ENCODE results near the gene PPIL3.

Gene PPIL3

GRCh38 chr2:200863782-200864175 is 25.1 kb downstream of the PPIL3 start:
- Histone ChIP-seq H3K9me2 (replicated peaks; ENCODE audit: insufficient read depth, low read length) (no peaks in the 10 kb centered on the region), H3K36me3 (ENCODE audit: low read length) (peaks cover 35% of the 10 kb centered on the region), H3K4me2 (ENCODE audit: low read depth, low read length, poor library complexity, severe bottlenecking) (peak overlapping the region; percentile 89), H3K9me3 (ENCODE audit: insufficient read depth, low read length) (no peaks in the 10 kb centered on the region), H3F3A (ENCODE audit: insufficient read depth) (peaks cover 19% of the 10 kb centered on the region), H3K27me3 (ENCODE audit: low read length) (no peaks in the 10 kb centered on the region), H4K20me1 (ENCODE audit: low read depth, low read length) (peaks cover 31% of the 10 kb centered on the region), H3K27ac (ENCODE audit: low read depth, low read length) (peak overlapping the region; percentile 86), H3K9ac (ENCODE audit: low read length) (peak overlapping the region; percentile 97), H3K4me3 (ENCODE audit: insufficient read depth, low read length, poor library complexity, severe bottlenecking) (peak overlapping the region; percentile 89), H3K79me2 (ENCODE audit: insufficient read depth, low read length) (peaks cover 56% of the 10 kb centered on the region), H2AFZ (ENCODE audit: low read depth, low read length, severe bottlenecking) (peak overlapping the region; percentile 57)
- TF ChIP-seq EZH2phosphoT487 (conservative IDR thresholded peaks at IDR 0.05; ENCODE audit: low read length) (no peak), CTCF (IDR thresholded peaks at IDR 0.05; ENCODE audit: insufficient read depth, low read length, poor library complexity, severe bottlenecking) (no peak)

- H3K9ac ChIP-seq (ENCODE audit: low read length) = peak overlapping the region; percentile 97
- peaks cover 36% of the 10 kb centered on the region for H4K20me1 ChIP-seq (ENCODE audit: low read depth, low read length)
- no peak for TF ChIP-seq EZH2phosphoT487 (conservative IDR thresholded peaks at IDR 0.05; ENCODE audit: low read length)
- no peak for TF ChIP-seq CTCF (IDR thresholded peaks at IDR 0.05; ENCODE audit: insufficient read depth, low read length, poor library complexity, severe bottlenecking)
- H3K36me3 ChIP-seq (ENCODE audit: low read length) = peaks cover 47% of the 10 kb centered on the region
- H3K27ac ChIP-seq (ENCODE audit: low read depth, low read length) = peak overlapping the region; percentile 86
- peaks cover 68% of the 10 kb centered on the region for H3K79me2 ChIP-seq (ENCODE audit: insufficient read depth, low read length)
- no peaks in the 10 kb centered on the region for H3K9me2 ChIP-seq (replicated peaks; ENCODE audit: insufficient read depth, low read length)
- no peaks in the 10 kb centered on the region for H3K27me3 ChIP-seq (ENCODE audit: low read length)
- no peaks in the 10 kb centered on the region for H3K9me3 ChIP-seq (ENCODE audit: insufficient read depth, low read length)
- peaks cover 18% of the 10 kb centered on the region for H3F3A ChIP-seq (ENCODE audit: insufficient read depth)
- peak overlapping the region; percentile 89 for H3K4me3 ChIP-seq (ENCODE audit: insufficient read depth, low read length, poor library complexity, severe bottlenecking)
- peak overlapping the region; percentile 89 for H3K4me2 ChIP-seq (ENCODE audit: low read depth, low read length, poor library complexity, severe bottlenecking)
- no peak overlapping the region for H2AFZ ChIP-seq (ENCODE audit: low read depth, low read length, severe bottlenecking)
Measured at GRCh38 chr2:200862532-200863000, 26.3 kb downstream of the PPIL3 start.

GRCh38 chr2:200861617-200862155 is 27.2 kb downstream of the PPIL3 start:
- TF ChIP-seq CTCF (IDR thresholded peaks at IDR 0.05; ENCODE audit: insufficient read depth, low read length, poor library complexity, severe bottlenecking) (no peak), EZH2phosphoT487 (conservative IDR thresholded peaks at IDR 0.05; ENCODE audit: low read length) (no peak)
- Histone ChIP-seq H2AFZ (ENCODE audit: low read depth, low read length, severe bottlenecking) (no peak overlapping the region), H3K9me3 (ENCODE audit: insufficient read depth, low read length) (no peaks in the 10 kb centered on the region), H4K20me1 (ENCODE audit: low read depth, low read length) (peaks cover 36% of the 10 kb centered on the region), H3K27ac (ENCODE audit: low read depth, low read length) (0 out of 2 replicates have a peak overlapping the region, but pooled peaks have one; percentile 2), H3F3A (ENCODE audit: insufficient read depth) (peaks cover 23% of the 10 kb centered on the region), H3K4me2 (ENCODE audit: low read depth, low read length, poor library complexity, severe bottlenecking) (peak overlapping the region; percentile 89), H3K4me3 (ENCODE audit: insufficient read depth, low read length, poor library complexity, severe bottlenecking) (peak overlapping the region; percentile 89), H3K36me3 (ENCODE audit: low read length) (peaks cover 56% of the 10 kb centered on the region), H3K27me3 (ENCODE audit: low read length) (no peaks in the 10 kb centered on the region), H3K9ac (ENCODE audit: low read length) (peak overlapping the region; percentile 97), H3K9me2 (replicated peaks; ENCODE audit: insufficient read depth, low read length) (no peaks in the 10 kb centered on the region), H3K79me2 (ENCODE audit: insufficient read depth, low read length) (peaks cover 77% of the 10 kb centered on the region)
